DND-41 (cell line): ENCODE data around the gene TMEM237.

Experiments
- CTCF ChIP-seq: IDR thresholded peaks from 2 replicates; pipeline ENCODE4 v1.5.1; 2012; ENCODE audit warnings: borderline replicate concordance, low read length, moderate library complexity, mild to moderate bottlenecking; ENCODE audit not compliant: poor library complexity, severe bottlenecking; ENCODE audit errors: extremely low read depth
- EZH2 ChIP-seq: IDR thresholded peaks from 3 replicates; pipeline ENCODE4 v1.6.1; 2012; ENCODE audit warnings: borderline replicate concordance, low read depth, mild to moderate bottlenecking, moderate library complexity, low read length, inconsistent platforms; ENCODE audit not compliant: severe bottlenecking

- TF ChIP-seq CTCF (no peak), EZH2 (no peak)
These were observed 21.0 kb upstream of the TMEM237 start for GRCh38 chr2:201664334-201664733.
